Measurements from ENCODE around the gene RFX8. TPM values are rescaled to one million over a fixed set of nuclear protein-coding genes. Genes with fewer than 3 reads are reported as not detected.

RFX8 gene
- total and polyA plus RNA-seq, 2 of the 4 experiments (the other 2 are of a cell fraction), result 2.9 to 5.3 TPM

- Histone ChIP-seq H2AK9ac (replicated peaks; ENCODE audit: low read depth, low read length, poor library complexity) (no peak overlapping the region), H4K91ac (ENCODE audit: insufficient read depth, low read depth, low read length) (no peak overlapping the region), H4K5ac (ENCODE audit: low read depth, low read length) (no peak overlapping the region), H2BK5ac (ENCODE audit: low read depth, low read length, poor library complexity, severe bottlenecking) (no peak overlapping the region), H3K23ac (ENCODE audit: low read depth, low read length) (no peak overlapping the region), H2BK20ac (ENCODE audit: low read depth, low read length) (no peak overlapping the region), H3K4me2 (ENCODE audit: low read depth, low read length) (no peak overlapping the region), H3K36me3 (ENCODE audit: control insufficient read depth, insufficient read depth, low read length) (no peaks in the 10 kb centered on the region), H3K27ac (ENCODE audit: insufficient read depth, low read length) (no peak overlapping the region), H3K14ac (replicated peaks; ENCODE audit: low read depth, low read length) (no peak overlapping the region), H3K18ac (ENCODE audit: low read depth, low read length) (no peak overlapping the region), H3K9ac (ENCODE audit: low read depth, low read length) (no peak overlapping the region), H3K4ac (ENCODE audit: low read depth, low read length) (no peak overlapping the region), H3K9me3 (ENCODE audit: control insufficient read depth, insufficient read depth, low read length) (no peaks in the 10 kb centered on the region), H4K8ac (ENCODE audit: low read depth in 2 of 2, low read length in 2 of 2) (no peak overlapping the region), H3K4me3 (ENCODE audit: insufficient read depth, low read depth, low read length) (no peak overlapping the region), H3K79me1 (ENCODE audit: low read depth in 1 of 2, low read length in 2 of 2) (peaks cover 17 to 18% of the 10 kb centered on the region in 2 experiments), H2AK5ac (ENCODE audit: low read depth, low read length) (no peak overlapping the region), H3K27me3 (ENCODE audit: control insufficient read depth, insufficient read depth, low read length) (no peaks in the 10 kb centered on the region), H2BK120ac (ENCODE audit: low read depth, low read length) (no peak overlapping the region), H2AFZ (replicated peaks; ENCODE audit: low read length, poor library complexity) (no peak overlapping the region), H3K4me1 (ENCODE audit: control insufficient read depth, insufficient read depth, low read length) (no peaks in the 10 kb centered on the region), H2BK15ac (ENCODE audit: low read depth, low read length) (no peak overlapping the region), H4K20me1 (ENCODE audit: insufficient read depth, low read length) (no peaks in the 10 kb centered on the region), H3K56ac (ENCODE audit: extremely low read depth, insufficient read depth, low read length) (no peak overlapping the region), H3K9me1 (ENCODE audit: insufficient read depth, low read length) (peaks cover 6% of the 10 kb centered on the region)
- dilution Hi-C loops (cut with HindIII; ENCODE audit: low sequenced_read_pairs, unreplicated experiment), result no loop called here
- 80% methylated on average over 2 of the region's 7 CpGs; no CpG with 5 or more reads in 1 of the 2 experiments for WGBS, 2 experiments (ENCODE audit: extremely low coverage in 2 of 2, insufficient read length in 1 of 2)
- TF ChIP-seq BHLHE40 (IDR thresholded peaks at IDR 0.05; ENCODE audit: low read depth, low read length) (no peak), MAZ (IDR thresholded peaks at IDR 0.05; ENCODE audit: borderline replicate concordance, low read depth, low read length) (no peak), CHD1 (IDR thresholded peaks at IDR 0.05; ENCODE audit: low read depth, low read length) (no peak), CEBPB (IDR thresholded peaks at IDR 0.05; ENCODE audit: low read depth, low read length) (no peak)
- intact Hi-C loops (cut with micrococcal nuclease), result no loop called here
- DNase-seq (no peak), ATAC-seq (ENCODE audit: low read depth) (no peak)
- ChIA-PET CTCF (no interaction called here), POLR2A (ENCODE audit: unreplicated experiment) (no interaction called here)
- in situ Hi-C loops (cut with MboI; ENCODE audit: low sequenced_read_pairs), result loop anchor here (10.0 kb wide), 1 partner anchor 418 kb away; no protein-coding TSS in a partner anchor
- BruUV-seq (replicated peaks), result no TSS peak
These were observed 48.1 kb downstream of the RFX8 start for GRCh38 chr2:101426822-101427221.

All from IMR-90 (cell line).